MCF 10A (cell line): ENCODE results near the gene WNT1. TPM values are rescaled to one million over a fixed set of nuclear protein-coding genes. Genes with fewer than 3 reads are reported as not detected.

Source experiments
- BruUV-seq: library from RNA; stranded (reverse); fragments of 400-500 nt; replicated peaks from 2 replicates; lab custom pipeline; 2021; lab: Mats Ljungman, UMichigan
- CTCF ChIA-PET: fragments of 300-600 bp; sonication (Branson Sonifier 250); formaldehyde crosslinking; extraction: SDS; loops from one replicate; lab custom pipeline; 2021; ENCODE audit warnings: antibody characterized with exemption, inconsistent platforms; lab: Yijun Ruan, JAX
- POLR2A ChIA-PET: fragments of 300-600, 350-650 bp; sonication (Branson Sonifier 250); formaldehyde crosslinking; extraction: SDS; loops from one replicate; lab custom pipeline; 2020; ENCODE audit warnings: antibody characterized with exemption, inconsistent platforms; lab: Yijun Ruan, JAX
- DNase-seq: peaks from one replicate; pipeline ENCODE4 v3.0.0-alpha.2; 2018; ENCODE audit not compliant: unreplicated experiment
- H3K27ac Mint-ChIP-seq: one replicate; pipeline ENCODE4 v1.8.0; 2022; ENCODE audit warnings: mild to moderate bottlenecking, low read depth, mixed read lengths; ENCODE audit not compliant: unreplicated experiment
- H3K27me3 Mint-ChIP-seq: one replicate; pipeline ENCODE4 v1.8.0; 2022; ENCODE audit warnings: mixed read lengths; ENCODE audit not compliant: insufficient read depth, unreplicated experiment
- H3K36me3 Mint-ChIP-seq: one replicate; pipeline ENCODE4 v1.8.0; 2022; ENCODE audit warnings: mild to moderate bottlenecking, moderate library complexity, mixed read lengths; ENCODE audit not compliant: insufficient read depth, unreplicated experiment
- H3K4me1 Mint-ChIP-seq: one replicate; pipeline ENCODE4 v1.8.0; 2022; ENCODE audit warnings: mixed read lengths; ENCODE audit not compliant: insufficient read depth, unreplicated experiment
- H3K4me3 Mint-ChIP-seq: one replicate; pipeline ENCODE4 v1.8.0; 2022; ENCODE audit warnings: mild to moderate bottlenecking, moderate library complexity, mixed read lengths; ENCODE audit not compliant: unreplicated experiment
- H3K9me3 Mint-ChIP-seq: one replicate; pipeline ENCODE4 v1.8.0; 2022; ENCODE audit warnings: mixed read lengths; ENCODE audit not compliant: unreplicated experiment
- CTCF ChIP-seq: fragments of 200-600 bp; IDR thresholded peaks from one replicate; pipeline ENCODE4 v1.8.0; 2022; ENCODE audit warnings: antibody characterized with exemption, mild to moderate bottlenecking; ENCODE audit not compliant: unreplicated experiment
- intact Hi-C: fragments of 100-400 bp; cut with micrococcal nuclease; formaldehyde crosslinking; loops from 2 replicates; pipeline ENCODE4 v1.14.1; 2022
- total RNA-seq: library from RNA; stranded (reverse); gene quantifications from 2 replicates; pipeline ENCODE4 v1.2.3, GENCODE V29; 2022

Gene WNT1
- total RNA-seq, 1 experiment from 2014 or later: not detected

- H3K4me3 Mint-ChIP-seq: no peak overlapping the region
- intact Hi-C loops: no loop called here
- ChIA-PET POLR2A (no interaction called here), CTCF (interaction anchor here (0.7 to 2.5 kb wide), 2 partner anchors 50 to 129 kb away, joined by 3 to 11 read pairs; no protein-coding TSS in a partner anchor)
- H3K9me3 Mint-ChIP-seq: no peaks in the 10 kb centered on the region
- peaks cover 6% of the 10 kb centered on the region for H3K4me1 Mint-ChIP-seq
- DNase-seq: no peak
- no TSS peak for BruUV-seq
- no peak for TF ChIP-seq CTCF
- H3K36me3 Mint-ChIP-seq: peaks cover 6% of the 10 kb centered on the region
- H3K27me3 Mint-ChIP-seq: peaks cover 91% of the 10 kb centered on the region
- no peak overlapping the region for H3K27ac Mint-ChIP-seq
Observed at GRCh38 chr12:48981757-48982157, 3.6 kb downstream of the WNT1 start.

DNA sequence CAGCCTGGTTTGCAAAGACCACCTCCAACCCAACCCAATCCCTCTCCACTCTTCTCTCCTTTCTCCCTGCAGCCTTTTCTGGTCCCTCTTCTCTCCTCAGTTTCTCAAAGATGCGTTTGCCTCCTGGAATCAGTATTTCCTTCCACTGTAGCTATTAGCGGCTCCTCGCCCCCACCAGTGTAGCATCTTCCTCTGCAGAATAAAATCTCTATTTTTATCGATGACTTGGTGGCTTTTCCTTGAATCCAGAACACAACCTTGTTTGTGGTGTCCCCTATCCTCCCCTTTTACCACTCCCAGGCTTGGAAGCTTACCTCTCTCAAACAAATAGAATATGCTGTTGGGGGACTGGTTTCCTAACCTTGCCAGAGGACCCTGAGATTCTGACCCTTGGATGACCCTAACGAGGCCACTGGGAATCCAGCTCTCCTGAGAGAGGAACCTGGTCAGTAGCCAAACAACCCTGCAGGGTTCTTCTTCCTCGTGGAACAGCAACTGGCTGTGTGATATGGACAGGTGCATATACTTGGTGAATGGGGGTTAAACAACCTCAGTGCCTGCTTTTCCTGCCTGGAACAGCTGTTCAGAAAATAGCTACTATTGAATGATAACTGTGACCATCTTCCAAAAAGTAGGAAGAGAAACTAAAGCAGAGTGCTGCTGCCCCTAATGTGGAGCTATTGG lies 4.4 kb downstream of the WNT1 start:
- Mint-ChIP-seq H3K36me3 (peaks cover 6% of the 10 kb centered on the region), H3K4me3 (no peak overlapping the region), H3K9me3 (no peaks in the 10 kb centered on the region), H3K27ac (no peak overlapping the region), H3K27me3 (peaks cover 86% of the 10 kb centered on the region), H3K4me1 (peaks cover 4% of the 10 kb centered on the region)
- POLR2A ChIA-PET: interaction anchor here (1.1 kb wide), 1 partner anchor 26 kb away, joined by 3 read pairs; no protein-coding TSS in a partner anchor
- intact Hi-C loops: no loop called here
- no TSS peak for BruUV-seq
- DNase-seq: no peak
- CTCF ChIA-PET: interaction anchor here (0.7 to 2.5 kb wide), 6 partner anchors 10 to 129 kb away, joined by 3 to 11 read pairs (median 4); no protein-coding TSS in a partner anchor
- no peak for TF ChIP-seq CTCF

- no peaks in the 10 kb centered on the region for H3K4me1 Mint-ChIP-seq
- DNase-seq: no peak
- H3K4me3 Mint-ChIP-seq: no peak overlapping the region
- H3K27me3 Mint-ChIP-seq: peaks cover 86% of the 10 kb centered on the region
- peaks cover 6% of the 10 kb centered on the region for H3K36me3 Mint-ChIP-seq
- ChIA-PET POLR2A (no interaction called here), CTCF (interaction anchor here (1.1 to 3.9 kb wide), 3 partner anchors 8 to 133 kb away, joined by 4 to 37 read pairs (median 5); partner anchors contain the start of genes DDX23 and WNT1)
- TF ChIP-seq CTCF: no peak
- intact Hi-C loops: no loop called here
- BruUV-seq: no TSS peak
- no peak overlapping the region for H3K27ac Mint-ChIP-seq
- H3K9me3 Mint-ChIP-seq: no peaks in the 10 kb centered on the region
Observed at GRCh38 chr12:48985475-48985897, 7.4 kb downstream of the WNT1 start.

DNA sequence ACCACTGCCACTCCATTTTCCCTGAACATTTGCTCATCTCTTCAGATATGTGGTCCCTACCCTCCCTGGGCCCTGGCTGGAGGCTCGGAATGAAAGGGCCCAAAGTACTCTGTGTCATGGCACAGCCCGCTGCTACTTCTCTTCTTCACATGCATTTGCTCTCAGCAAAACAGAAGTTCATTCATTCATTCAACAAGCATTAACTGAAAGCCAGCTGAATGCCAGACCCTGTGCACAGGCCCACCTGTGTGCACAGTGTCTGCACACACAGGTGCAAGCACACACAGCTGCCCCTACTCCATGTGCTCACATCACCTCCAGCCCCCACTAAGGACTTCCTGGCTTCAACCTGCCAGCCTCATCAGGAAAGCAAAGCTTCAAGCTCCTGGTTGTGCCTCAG lies 7.8 kb downstream of the WNT1 start:
- Mint-ChIP-seq H3K36me3 (peaks cover 6% of the 10 kb centered on the region), H3K4me3 (no peak overlapping the region), H3K27me3 (peaks cover 83% of the 10 kb centered on the region), H3K27ac (no peak overlapping the region), H3K4me1 (no peaks in the 10 kb centered on the region), H3K9me3 (no peaks in the 10 kb centered on the region)
- DNase-seq: no peak
- no peak for TF ChIP-seq CTCF
- POLR2A ChIA-PET: no interaction called here
- BruUV-seq: no TSS peak
- intact Hi-C loops: no loop called here
- CTCF ChIA-PET: interaction anchor here (0.6 to 3.9 kb wide), 4 partner anchors 8 to 205 kb away, joined by 3 to 37 read pairs (median 4); partner anchors contain the start of genes DDX23 and WNT1
